Transverse colon (tissue), 4 donors: ENCODE results near the gene CFAP65. TPM values are rescaled to one million over a fixed set of nuclear protein-coding genes. Genes with fewer than 3 reads are reported as not detected.

Experiments used
- DNase-seq: peaks from one replicate; pipeline ENCODE4 v3.0.0-alpha.2; 2019
- H3K27ac ChIP-seq, 4 donors: fragments of 200-600 bp; sonication (generic); 2 replicates each; pipeline ENCODE4 v1.5.1; 2016 to 2018; ENCODE audit warnings: inconsistent platforms in 4 of 4
- H3K27me3 ChIP-seq: fragments of 200-600 bp; sonication (generic); 2 replicates; pipeline ENCODE4 v1.5.1; 2017; ENCODE audit warnings: inconsistent platforms
- H3K36me3 ChIP-seq, 4 donors: fragments of 200-600 bp; sonication (generic); 2 replicates each; pipeline ENCODE4 v1.5.1; 2017 to 2019; ENCODE audit warnings: inconsistent platforms in 4 of 4
- H3K4me1 ChIP-seq, 4 donors: fragments of 200-600 bp; sonication (generic); 2 replicates each; pipeline ENCODE4 v1.5.1; 2017 to 2020; ENCODE audit warnings: inconsistent platforms in 4 of 4
- H3K4me3 ChIP-seq, 4 donors: fragments of 200-600 bp; sonication (generic); 1 replicate in 1 of 4; 2 replicates in 3 of 4; pipeline versions ENCODE4 v1.5.1 to v1.6.1; 2017 to 2019; ENCODE audit warnings: inconsistent platforms in 4 of 4
- H3K9me3 ChIP-seq, 2 donors: fragments of 200-600 bp; sonication (generic); 2 replicates each; pipeline ENCODE4 v1.5.1; 2017 to 2019; ENCODE audit warnings: inconsistent platforms in 2 of 2
- EP300 ChIP-seq: sonication (generic); formaldehyde crosslinking; IDR thresholded peaks from one replicate; pipeline ENCODE4 v1.6.1; 2017; ENCODE audit warnings: antibody characterized with exemption, low read depth
- POLR2A ChIP-seq: fragments of 450-650 bp; IDR thresholded peaks from one replicate; pipeline ENCODE4 v1.6.1; 2016; ENCODE audit warnings: antibody characterized with exemption, mild to moderate bottlenecking, moderate library complexity
- POLR2AphosphoS5 ChIP-seq, 3 donors: sonication (generic); formaldehyde crosslinking; IDR thresholded peaks; one replicate each; pipeline ENCODE4 v1.6.1; 2016; ENCODE audit warnings: antibody characterized with exemption in 3 of 3
- WGBS, 2 donors: methylation state at CpG; one replicate each; pipeline ENCODE4 v1.1.5; 2018; ENCODE audit warnings: low coverage in 1 of 2; 5-methylcytosine and 5-hydroxymethylcytosine counted together
- in situ Hi-C, 4 donors: fragments of 200-750 bp; cut with MboI; loops; one replicate each; pipeline versions ENCODE4 v1.15.0 to v1.15.1; 2017; ENCODE audit warnings: low sequenced_read_pairs in 3 of 4, low pct_ligation_motif_present in 1 of 4, low pct_unique_long_range_greater_than_20kb in 1 of 4
- intact Hi-C: fragments of 100-400 bp; cut with DNase I; formaldehyde crosslinking; loops from one replicate; pipeline ENCODE4 v1.15.1; 2023; ENCODE audit warnings: low total_unique reads
- total RNA-seq, 4 donors: library from RNA; depleted of rRNA; stranded (reverse); fragments of >200 nt; gene quantifications; one replicate each; pipeline ENCODE4 v1.1.0, GENCODE V29; 2016
- TF ChIP-seq, protein P1 (sequence below), 5 experiments: fragments of 200-600 bp in 3 of 5; fragments of 450-650 bp in 2 of 5; sonication (generic) in 3 of 5; IDR thresholded peaks; 1 replicate in 2 of 5; 2 replicates in 3 of 5; pipeline ENCODE4 v1.5.1; 2016 to 2017; ENCODE audit warnings: antibody characterized with exemption in 5 of 5, inconsistent platforms in 3 of 5, mild to moderate bottlenecking in 2 of 5, moderate library complexity in 1 of 5

Gene CFAP65
- total RNA-seq, 4 donors from 2014 or later, result 0.64 to 3.0 (median 1.5) TPM; not detected in 1

DNA sequence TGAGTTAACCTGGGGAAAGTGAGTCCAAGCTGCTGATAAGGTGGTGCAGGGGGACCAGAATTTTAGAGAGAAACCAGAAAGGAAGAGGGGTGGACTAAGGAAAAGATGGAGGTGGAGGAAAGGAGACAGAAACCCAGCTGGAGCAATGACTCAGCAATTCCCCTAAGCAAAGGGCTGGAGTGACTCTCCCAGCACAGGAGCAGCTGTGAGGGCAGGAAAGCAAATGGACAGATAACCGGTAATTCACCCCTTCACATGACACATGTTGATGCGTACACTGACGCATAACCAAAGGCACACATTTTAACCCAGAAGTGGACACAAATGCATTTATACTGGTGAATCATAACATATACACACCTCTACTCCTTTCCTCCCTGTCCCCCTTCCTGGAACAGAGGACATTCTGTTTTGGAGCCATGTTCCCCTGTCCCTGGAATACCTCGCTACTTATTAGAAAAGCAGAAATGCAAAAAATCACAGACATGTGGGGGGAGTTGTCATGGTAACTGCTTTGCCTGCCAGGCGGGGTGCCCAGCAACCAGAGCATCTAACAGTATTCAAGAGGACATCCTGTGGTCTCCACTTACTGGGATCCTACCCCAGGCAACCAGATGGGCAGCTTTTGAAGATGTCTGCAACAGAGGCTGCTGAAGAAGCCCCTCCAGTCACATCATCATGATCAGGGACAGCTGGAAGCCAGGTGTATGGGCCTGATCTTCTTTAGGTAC lies 77.1 kb downstream of the CFAP65 start:
- WGBS, 2 donors, result 33 to 47% methylated on average over 1 to 5 of the region's 5 CpGs
- no peaks in the 10 kb centered on the region for H3K36me3 ChIP-seq
- H3K27ac ChIP-seq, result no peak overlapping the region

DNA sequence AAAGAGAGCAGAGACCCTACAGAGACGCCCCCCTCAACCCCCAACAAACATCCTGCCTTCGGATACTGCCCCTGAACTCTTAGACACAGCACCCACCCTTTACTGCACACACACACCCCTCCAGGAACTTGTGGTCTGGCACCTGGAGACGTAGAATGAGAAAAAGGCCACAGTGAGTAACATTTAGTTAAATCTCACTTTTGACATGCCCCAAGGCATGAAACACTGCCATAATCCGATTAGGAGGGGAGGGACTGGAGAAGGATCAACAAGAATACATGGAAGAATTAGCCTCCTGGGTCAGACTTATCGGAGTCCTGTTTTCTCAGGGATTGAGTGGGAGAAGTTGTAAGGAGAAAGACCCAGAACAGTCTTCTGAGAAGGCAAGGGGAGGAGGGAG lies 77.7 kb downstream of the CFAP65 start:
- no peak overlapping the region for H3K4me3 ChIP-seq
- H3K27me3 ChIP-seq, result peaks cover 99% of the 10 kb centered on the region
- no peak overlapping the region for H3K27ac ChIP-seq
- in situ Hi-C loops, result no loop called here
- intact Hi-C loops, result no loop called here
- H3K4me1 ChIP-seq, result peaks cover 0 to 18% (median 13%) of the 10 kb centered on the region in 4 donors
- no peaks in the 10 kb centered on the region for H3K9me3 ChIP-seq
- 20 to 26% methylated on average over 2 to 5 of the region's 5 CpGs for WGBS, 2 donors
- H3K36me3 ChIP-seq, result no peaks in the 10 kb centered on the region
- TF ChIP-seq POLR2A, result no peak
- TF ChIP-seq, protein P1, sequence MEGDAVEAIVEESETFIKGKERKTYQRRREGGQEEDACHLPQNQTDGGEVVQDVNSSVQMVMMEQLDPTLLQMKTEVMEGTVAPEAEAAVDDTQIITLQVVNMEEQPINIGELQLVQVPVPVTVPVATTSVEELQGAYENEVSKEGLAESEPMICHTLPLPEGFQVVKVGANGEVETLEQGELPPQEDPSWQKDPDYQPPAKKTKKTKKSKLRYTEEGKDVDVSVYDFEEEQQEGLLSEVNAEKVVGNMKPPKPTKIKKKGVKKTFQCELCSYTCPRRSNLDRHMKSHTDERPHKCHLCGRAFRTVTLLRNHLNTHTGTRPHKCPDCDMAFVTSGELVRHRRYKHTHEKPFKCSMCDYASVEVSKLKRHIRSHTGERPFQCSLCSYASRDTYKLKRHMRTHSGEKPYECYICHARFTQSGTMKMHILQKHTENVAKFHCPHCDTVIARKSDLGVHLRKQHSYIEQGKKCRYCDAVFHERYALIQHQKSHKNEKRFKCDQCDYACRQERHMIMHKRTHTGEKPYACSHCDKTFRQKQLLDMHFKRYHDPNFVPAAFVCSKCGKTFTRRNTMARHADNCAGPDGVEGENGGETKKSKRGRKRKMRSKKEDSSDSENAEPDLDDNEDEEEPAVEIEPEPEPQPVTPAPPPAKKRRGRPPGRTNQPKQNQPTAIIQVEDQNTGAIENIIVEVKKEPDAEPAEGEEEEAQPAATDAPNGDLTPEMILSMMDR (IDR thresholded peaks at IDR 0.05), result no peak
- TF ChIP-seq EP300, result no peak
- no peak for TF ChIP-seq POLR2AphosphoS5 (IDR thresholded peaks at IDR 0.05)
- no peak for DNase-seq

More for the DNA sequence above, 77.1 kb downstream of the CFAP65 start:
- Histone ChIP-seq H3K27me3 (peaks cover 99% of the 10 kb centered on the region), H3K9me3 (no peaks in the 10 kb centered on the region), H3K4me1 (peaks cover 0 to 16% (median 11%) of the 10 kb centered on the region in 4 donors), H3K4me3 (no peak overlapping the region)
- in situ Hi-C loops (no loop called here), intact Hi-C loops (no loop called here)
- no peak for DNase-seq
- TF ChIP-seq POLR2AphosphoS5 (IDR thresholded peaks at IDR 0.05) (no peak), POLR2A (no peak), EP300 (no peak)
- TF ChIP-seq, protein P1 (IDR thresholded peaks at IDR 0.05), result no peak

DNA sequence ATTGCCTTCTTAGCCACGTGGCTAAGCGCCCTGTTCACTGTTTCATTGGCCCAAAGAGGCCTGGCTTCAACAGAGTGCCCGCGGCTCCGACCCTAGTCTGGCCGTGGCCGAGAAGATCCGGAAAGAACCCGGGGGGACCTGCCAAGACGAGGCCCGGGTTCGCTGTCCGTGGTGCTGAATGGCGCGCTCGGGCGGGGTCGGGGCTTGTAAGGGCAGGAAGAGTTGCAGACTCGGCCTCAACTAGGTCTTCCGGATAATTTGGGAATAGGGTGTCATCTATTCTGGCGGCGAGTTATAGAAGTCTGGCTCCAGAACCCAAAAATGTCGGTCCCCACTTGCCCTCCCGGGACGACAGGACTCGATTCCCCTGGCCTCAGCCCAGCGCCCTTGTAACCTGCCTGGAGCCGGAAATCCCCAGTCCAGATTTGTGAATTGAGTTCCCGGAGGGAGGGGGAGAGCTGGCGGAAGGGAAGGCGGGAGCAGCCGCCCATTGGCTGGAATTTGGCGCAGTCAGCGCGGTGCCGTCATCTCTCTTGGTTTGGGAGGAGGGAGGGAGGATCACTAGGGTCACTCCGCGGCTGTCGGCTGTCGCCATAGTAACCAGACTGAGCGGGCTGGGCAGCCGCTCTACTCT lies 78.3 kb downstream of the CFAP65 start:
- WGBS, 2 donors, result 0 to 10% methylated on average over 2 to 42 of the region's 42 CpGs
- Histone ChIP-seq H3K27ac (no peak overlapping the region), H3K4me3 (no peak overlapping the region), H3K27me3 (peaks cover 99% of the 10 kb centered on the region), H3K9me3 (no peaks in the 10 kb centered on the region), H3K4me1 (peaks cover 0 to 18% (median 13%) of the 10 kb centered on the region in 4 donors), H3K36me3 (no peaks in the 10 kb centered on the region)
- TF ChIP-seq, protein P1 (IDR thresholded peaks at IDR 0.05), result no peak
- TF ChIP-seq POLR2AphosphoS5 (IDR thresholded peaks at IDR 0.05), result no peak
- TF ChIP-seq POLR2A, result no peak
- no peak for TF ChIP-seq EP300
- in situ Hi-C loops (no loop called here), intact Hi-C loops (no loop called here)
- peak; percentile 51 for DNase-seq

DNA sequence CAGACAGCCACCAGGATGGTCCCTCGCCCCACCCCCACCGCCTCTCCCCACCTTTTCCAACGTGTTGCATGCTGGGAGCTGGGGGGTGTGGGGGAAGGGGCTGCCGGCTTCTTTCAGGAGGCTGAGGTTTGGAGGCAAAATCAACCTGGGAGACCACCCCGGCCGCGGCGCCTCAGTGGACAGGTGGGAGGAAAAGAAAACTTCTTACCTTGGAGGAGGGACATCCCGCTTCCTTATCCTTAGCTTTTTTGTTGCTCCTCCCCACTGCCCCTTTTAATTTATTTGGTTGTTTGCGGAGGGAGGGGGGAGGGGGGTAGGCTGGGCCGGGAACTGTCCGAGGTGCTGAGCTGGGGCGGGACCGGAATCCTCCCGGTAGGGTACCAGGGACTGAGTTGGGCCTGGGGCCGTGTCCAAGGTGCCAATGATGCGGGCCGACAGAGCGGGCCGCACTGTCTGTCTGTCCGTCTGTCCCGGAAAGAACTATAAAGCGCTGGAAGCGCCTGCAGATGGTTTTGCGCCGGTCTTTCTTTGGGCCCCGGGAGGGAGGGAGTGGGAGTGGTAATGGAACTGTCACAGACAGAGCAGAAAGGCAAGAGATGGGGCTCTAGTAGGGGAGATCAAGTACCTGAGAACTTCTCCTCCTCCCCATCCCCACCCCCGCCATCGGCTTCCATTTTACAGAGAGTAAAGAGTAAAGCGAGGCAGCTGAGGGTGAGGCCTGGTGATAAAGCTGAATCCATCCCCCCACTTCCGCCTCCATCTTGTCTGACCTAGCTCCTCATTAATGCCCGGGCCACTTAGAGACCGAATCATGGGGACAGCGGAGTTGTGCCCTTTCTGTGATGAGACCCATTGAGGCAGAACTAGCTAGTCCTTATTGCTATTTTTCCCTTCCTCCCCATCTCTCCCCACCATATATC lies 79.4 kb downstream of the CFAP65 start:
- DNase-seq, result no peak
- WGBS, 2 donors, result 27% methylated on average over 34 of the region's 34 CpGs; no CpG with 5 or more reads in 1 of the 2 donors
- intact Hi-C loops (no loop called here), in situ Hi-C loops (no loop called here)
- Histone ChIP-seq H3K36me3 (no peaks in the 10 kb centered on the region), H3K27me3 (peaks cover 98% of the 10 kb centered on the region), H3K9me3 (no peaks in the 10 kb centered on the region), H3K4me3 (no peak overlapping the region), H3K4me1 (peaks cover 0 to 18% (median 13%) of the 10 kb centered on the region in 4 donors), H3K27ac (no peak overlapping the region)
- TF ChIP-seq POLR2A (no peak), POLR2AphosphoS5 (IDR thresholded peaks at IDR 0.05) (no peak), EP300 (no peak)
- TF ChIP-seq, protein P1 (IDR thresholded peaks at IDR 0.05), result no peak
